HCT116 (cell line): Measurements from ENCODE around the gene GNAS-AS1. TPM values are rescaled to one million over a fixed set of nuclear protein-coding genes. Genes with fewer than 3 reads are reported as not detected.

Experiments used
- ATAC-seq: fragments of 200-7000 bp; cut with Tn5 transposase; 2 replicates; pipeline ENCODE4 v1.9.1; 2020; ENCODE audit warnings: mild to moderate bottlenecking, moderate library complexity
- BruUV-seq: library from RNA; stranded (reverse); fragments of 400-500 nt; replicated peaks from 2 replicates; lab custom pipeline; 2021; lab: Mats Ljungman, UMichigan
- CTCF ChIA-PET: fragments of 300-600 bp; sonication (Branson Sonifier 250); formaldehyde crosslinking; loops from one replicate; lab custom pipeline; 2021; ENCODE audit warnings: antibody characterized with exemption; lab: Charles Lee
- POLR2A ChIA-PET: fragments of 300-600, 350-600 bp; sonication (Branson Sonifier 250); formaldehyde crosslinking; loops from one replicate; lab custom pipeline; 2021; ENCODE audit warnings: antibody characterized with exemption; lab: Charles Lee
- RAD21 ChIA-PET, 2 experiments: fragments of 300-600 bp; sonication (Branson Sonifier 250); formaldehyde crosslinking; loops; one replicate each; lab custom pipeline; 2023; ENCODE audit warnings: low total read pairs in 2 of 2; ENCODE audit not compliant: uncharacterized antibody in 2 of 2, unreplicated experiment in 2 of 2, low non-redundant PET in 1 of 2; lab: Charles Lee
- DNase-seq: peaks from one replicate; pipeline ENCODE4 v3.0.0-alpha.2; 2010; ENCODE audit warnings: low read depth, low spot score
- H2AFZ ChIP-seq: fragments of 200-600 bp; shearing (Covaris generic), sonication (generic); 2 replicates; pipeline ENCODE4 v1.6.1; 2017; ENCODE audit warnings: low read depth, mixed run types, mixed read lengths, antibody characterized with exemption, low read length; ENCODE audit not compliant: poor library complexity, severe bottlenecking
- H3K27ac ChIP-seq: 2 replicates; pipeline ENCODE4 v1.5.1; 2012; ENCODE audit warnings: low read depth, low read length
- H3K27me3 ChIP-seq: fragments of 200-600 bp; sonication (generic); 2 replicates; pipeline ENCODE4 v1.6.1; 2016; ENCODE audit warnings: mixed run types, low read length, mixed read lengths; ENCODE audit not compliant: insufficient read depth
- H3K36me3 ChIP-seq, 2 experiments: fragments of 200-500 bp in 1 of 2; fragments of 200-600 bp in 1 of 2; sonication (Bioruptor generic) in 1 of 2; sonication (generic) in 1 of 2; 2 replicates each; pipeline versions ENCODE4 v1.5.1 to v1.6.1; 2014 to 2016; ENCODE audit warnings: low read length in 2 of 2, inconsistent platforms in 1 of 2, mixed read lengths in 1 of 2, mixed run types in 1 of 2; ENCODE audit not compliant: insufficient read depth in 2 of 2, control insufficient read depth in 1 of 2
- H3K4me1 ChIP-seq, 2 experiments: fragments of 200-600 bp in 1 of 2; sonication (generic) in 1 of 2; 2 replicates each; pipeline versions ENCODE4 v1.5.1 to v1.6.1; 2012 to 2017; ENCODE audit warnings: low read length in 2 of 2, inconsistent platforms in 1 of 2, mild to moderate bottlenecking in 1 of 2, mixed read lengths in 1 of 2, mixed run types in 1 of 2, moderate library complexity in 1 of 2; ENCODE audit not compliant: insufficient read depth in 2 of 2, control insufficient read depth in 1 of 2
- H3K4me2 ChIP-seq: fragments of 200-600 bp; sonication (generic); 2 replicates; pipeline ENCODE4 v1.6.1; 2017; ENCODE audit warnings: mixed run types, low read length, mixed read lengths
- H3K4me3 ChIP-seq, 2 experiments: fragments of 200-600 bp in 1 of 2; sonication (generic) in 1 of 2; replicated peaks in 1 of 2; 2 replicates each; pipeline ENCODE4 v1.5.1; 2011 to 2016; ENCODE audit warnings: low read length in 2 of 2, control low read depth in 1 of 2, low read depth in 1 of 2, mild to moderate bottlenecking in 1 of 2, mixed read lengths in 1 of 2, mixed run types in 1 of 2
- H3K79me2 ChIP-seq: fragments of 200-600 bp; sonication (generic); 2 replicates; pipeline ENCODE4 v1.6.1; 2017; ENCODE audit warnings: mild to moderate bottlenecking, mixed run types, low read length, moderate library complexity, mixed read lengths; ENCODE audit not compliant: insufficient read depth
- H3K9ac ChIP-seq: fragments of 200-600 bp; sonication (generic); 2 replicates; pipeline ENCODE4 v1.6.1; 2016; ENCODE audit warnings: low read length, mixed read lengths
- H3K9me2 ChIP-seq: fragments of 200-600 bp; sonication (generic), shearing (Covaris generic); 2 replicates; pipeline ENCODE4 v1.6.1; 2017; ENCODE audit warnings: mixed run types, mild to moderate bottlenecking, moderate library complexity; ENCODE audit not compliant: insufficient read depth
- H3K9me3 ChIP-seq, 2 experiments: fragments of 200-500 bp in 1 of 2; fragments of 200-600 bp in 1 of 2; sonication (Bioruptor generic) in 1 of 2; sonication (generic) in 1 of 2; 2 replicates each; pipeline ENCODE4 v1.6.1; 2014 to 2017; ENCODE audit warnings: low read length in 2 of 2, mixed read lengths in 2 of 2, inconsistent platforms in 1 of 2, low read depth in 1 of 2, mild to moderate bottlenecking in 1 of 2, mixed run types in 1 of 2, moderate library complexity in 1 of 2; ENCODE audit not compliant: control insufficient read depth in 1 of 2, insufficient read depth in 1 of 2
- H4K20me1 ChIP-seq: fragments of 200-600 bp; sonication (generic), shearing (Covaris generic); 2 replicates; pipeline ENCODE4 v1.6.1; 2017; ENCODE audit warnings: mixed run types, mild to moderate bottlenecking, moderate library complexity; ENCODE audit not compliant: insufficient read depth
- ELF1 ChIP-seq: IDR thresholded peaks from 2 replicates; pipeline ENCODE4 v1.6.1; 2012; ENCODE audit warnings: low read depth, borderline replicate concordance
- EZH2 ChIP-seq: fragments of 200-600 bp; sonication (generic); IDR thresholded peaks from 2 replicates; pipeline ENCODE4 v1.6.1; 2017; ENCODE audit warnings: antibody characterized with exemption, mixed run types
- EZH2phosphoT487 ChIP-seq: fragments of 200-600 bp; IDR thresholded peaks from 2 replicates; pipeline ENCODE4 v1.6.1; 2018; ENCODE audit warnings: antibody characterized with exemption, borderline replicate concordance
- SIN3A ChIP-seq: IDR thresholded peaks from 2 replicates; pipeline ENCODE4 v1.6.1; 2012; ENCODE audit warnings: low read depth
- YY1 ChIP-seq: IDR thresholded peaks from 2 replicates; pipeline ENCODE4 v1.6.1; 2011; ENCODE audit warnings: low read length, low read depth, moderate library complexity, mild to moderate bottlenecking; ENCODE audit not compliant: insufficient replicate concordance; ENCODE audit errors: extremely low read depth
- intact Hi-C: fragments of 100-400 bp; cut with micrococcal nuclease; formaldehyde crosslinking; loops from 2 replicates; pipeline ENCODE4 v1.10.0; 2022
- total RNA-seq: library from RNA; stranded (reverse); gene quantifications from one replicate; pipeline ENCODE4 v1.2.1, GENCODE V29; 2021; ENCODE audit not compliant: unreplicated experiment
- TF ChIP-seq, protein P1 (sequence below), 3 experiments: fragments of 200-600 bp in 1 of 3; sonication (generic) in 1 of 3; IDR thresholded peaks in 2 of 3; conservative IDR thresholded peaks in 1 of 3; 2 replicates each; pipeline ENCODE4 v1.5.1; 2012 to 2017; ENCODE audit warnings: low read depth in 2 of 3, low read length in 2 of 3, antibody characterized with exemption in 1 of 3, borderline replicate concordance in 1 of 3, control low read depth in 1 of 3, mild to moderate bottlenecking in 1 of 3, mixed read lengths in 1 of 3, mixed run types in 1 of 3, moderate library complexity in 1 of 3; ENCODE audit not compliant: insufficient read depth in 1 of 3
- TF ChIP-seq, protein P2 (sequence below): IDR thresholded peaks from 2 replicates; pipeline ENCODE4 v1.6.1; 2012; ENCODE audit warnings: low read depth
- TF ChIP-seq, protein P3 (sequence below): IDR thresholded peaks from 2 replicates; pipeline ENCODE4 v1.6.1; 2012

Gene GNAS-AS1
- total RNA-seq, 1 experiment from 2014 or later = not detected

DNA sequence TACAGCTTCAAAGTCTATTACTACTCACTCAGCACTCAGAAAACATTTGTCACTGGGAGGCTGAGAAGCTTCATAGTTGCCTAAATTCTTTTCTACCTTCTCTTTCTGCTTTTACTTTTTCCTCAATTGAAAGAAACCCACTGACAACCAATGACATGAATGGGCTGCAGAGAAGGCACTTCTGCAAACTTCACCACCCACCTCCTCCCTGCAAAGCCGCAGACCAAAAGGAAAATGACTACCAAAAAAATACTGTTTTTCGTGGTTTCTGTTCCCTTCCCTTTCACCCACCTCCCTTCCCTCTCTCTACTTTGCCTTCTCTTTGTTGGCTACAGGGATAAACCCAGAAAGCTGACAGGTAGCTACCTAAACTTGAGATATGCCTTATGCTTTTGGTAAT lies 3.2 kb downstream of the GNAS-AS1 start:
- BruUV-seq = no TSS peak
- no peak overlapping the region for H3K4me3 ChIP-seq
- no peak overlapping the region for H2AFZ ChIP-seq
- no peak overlapping the region for H3K27ac ChIP-seq
- no peaks in the 10 kb centered on the region for H3K9me2 ChIP-seq
- intact Hi-C loops = no loop called here
- no peak for ATAC-seq
- no peaks in the 10 kb centered on the region for H3K79me2 ChIP-seq
- no peak overlapping the region for H3K4me2 ChIP-seq
- H3K9ac ChIP-seq = no peak overlapping the region
- H3K4me1 ChIP-seq = no peaks in the 10 kb centered on the region
- H4K20me1 ChIP-seq = no peaks in the 10 kb centered on the region
- DNase-seq = no peak
- ChIA-PET RAD21 (no interaction called here), POLR2A (no interaction called here), CTCF (no interaction called here)
- no peaks in the 10 kb centered on the region for H3K9me3 ChIP-seq
- no peak for TF ChIP-seq ELF1
- no peak for TF ChIP-seq EZH2phosphoT487
- TF ChIP-seq YY1 = no peak
- no peak for TF ChIP-seq SIN3A
- TF ChIP-seq, protein P1, sequence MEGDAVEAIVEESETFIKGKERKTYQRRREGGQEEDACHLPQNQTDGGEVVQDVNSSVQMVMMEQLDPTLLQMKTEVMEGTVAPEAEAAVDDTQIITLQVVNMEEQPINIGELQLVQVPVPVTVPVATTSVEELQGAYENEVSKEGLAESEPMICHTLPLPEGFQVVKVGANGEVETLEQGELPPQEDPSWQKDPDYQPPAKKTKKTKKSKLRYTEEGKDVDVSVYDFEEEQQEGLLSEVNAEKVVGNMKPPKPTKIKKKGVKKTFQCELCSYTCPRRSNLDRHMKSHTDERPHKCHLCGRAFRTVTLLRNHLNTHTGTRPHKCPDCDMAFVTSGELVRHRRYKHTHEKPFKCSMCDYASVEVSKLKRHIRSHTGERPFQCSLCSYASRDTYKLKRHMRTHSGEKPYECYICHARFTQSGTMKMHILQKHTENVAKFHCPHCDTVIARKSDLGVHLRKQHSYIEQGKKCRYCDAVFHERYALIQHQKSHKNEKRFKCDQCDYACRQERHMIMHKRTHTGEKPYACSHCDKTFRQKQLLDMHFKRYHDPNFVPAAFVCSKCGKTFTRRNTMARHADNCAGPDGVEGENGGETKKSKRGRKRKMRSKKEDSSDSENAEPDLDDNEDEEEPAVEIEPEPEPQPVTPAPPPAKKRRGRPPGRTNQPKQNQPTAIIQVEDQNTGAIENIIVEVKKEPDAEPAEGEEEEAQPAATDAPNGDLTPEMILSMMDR (IDR thresholded peaks at IDR 0.05 in 2 of 3, conservative IDR thresholded peaks at IDR 0.05 in 1 of 3; ENCODE audit: borderline replicate concordance in 1 of 3, insufficient read depth in 1 of 3, low read depth in 2 of 3, low read length in 2 of 3) = no peak
- TF ChIP-seq EZH2 = no peak
- TF ChIP-seq, protein P2, sequence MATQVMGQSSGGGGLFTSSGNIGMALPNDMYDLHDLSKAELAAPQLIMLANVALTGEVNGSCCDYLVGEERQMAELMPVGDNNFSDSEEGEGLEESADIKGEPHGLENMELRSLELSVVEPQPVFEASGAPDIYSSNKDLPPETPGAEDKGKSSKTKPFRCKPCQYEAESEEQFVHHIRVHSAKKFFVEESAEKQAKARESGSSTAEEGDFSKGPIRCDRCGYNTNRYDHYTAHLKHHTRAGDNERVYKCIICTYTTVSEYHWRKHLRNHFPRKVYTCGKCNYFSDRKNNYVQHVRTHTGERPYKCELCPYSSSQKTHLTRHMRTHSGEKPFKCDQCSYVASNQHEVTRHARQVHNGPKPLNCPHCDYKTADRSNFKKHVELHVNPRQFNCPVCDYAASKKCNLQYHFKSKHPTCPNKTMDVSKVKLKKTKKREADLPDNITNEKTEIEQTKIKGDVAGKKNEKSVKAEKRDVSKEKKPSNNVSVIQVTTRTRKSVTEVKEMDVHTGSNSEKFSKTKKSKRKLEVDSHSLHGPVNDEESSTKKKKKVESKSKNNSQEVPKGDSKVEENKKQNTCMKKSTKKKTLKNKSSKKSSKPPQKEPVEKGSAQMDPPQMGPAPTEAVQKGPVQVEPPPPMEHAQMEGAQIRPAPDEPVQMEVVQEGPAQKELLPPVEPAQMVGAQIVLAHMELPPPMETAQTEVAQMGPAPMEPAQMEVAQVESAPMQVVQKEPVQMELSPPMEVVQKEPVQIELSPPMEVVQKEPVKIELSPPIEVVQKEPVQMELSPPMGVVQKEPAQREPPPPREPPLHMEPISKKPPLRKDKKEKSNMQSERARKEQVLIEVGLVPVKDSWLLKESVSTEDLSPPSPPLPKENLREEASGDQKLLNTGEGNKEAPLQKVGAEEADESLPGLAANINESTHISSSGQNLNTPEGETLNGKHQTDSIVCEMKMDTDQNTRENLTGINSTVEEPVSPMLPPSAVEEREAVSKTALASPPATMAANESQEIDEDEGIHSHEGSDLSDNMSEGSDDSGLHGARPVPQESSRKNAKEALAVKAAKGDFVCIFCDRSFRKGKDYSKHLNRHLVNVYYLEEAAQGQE = no peak
- TF ChIP-seq, protein P3, sequence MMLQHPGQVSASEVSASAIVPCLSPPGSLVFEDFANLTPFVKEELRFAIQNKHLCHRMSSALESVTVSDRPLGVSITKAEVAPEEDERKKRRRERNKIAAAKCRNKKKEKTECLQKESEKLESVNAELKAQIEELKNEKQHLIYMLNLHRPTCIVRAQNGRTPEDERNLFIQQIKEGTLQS = no peak
- no peaks in the 10 kb centered on the region for H3K36me3 ChIP-seq
- H3K27me3 ChIP-seq = peaks cover 29% of the 10 kb centered on the region; the same call in 1 of the 2 replicates
